ENCODE results near the gene OR9A4.

Gene OR9A4

DNA sequence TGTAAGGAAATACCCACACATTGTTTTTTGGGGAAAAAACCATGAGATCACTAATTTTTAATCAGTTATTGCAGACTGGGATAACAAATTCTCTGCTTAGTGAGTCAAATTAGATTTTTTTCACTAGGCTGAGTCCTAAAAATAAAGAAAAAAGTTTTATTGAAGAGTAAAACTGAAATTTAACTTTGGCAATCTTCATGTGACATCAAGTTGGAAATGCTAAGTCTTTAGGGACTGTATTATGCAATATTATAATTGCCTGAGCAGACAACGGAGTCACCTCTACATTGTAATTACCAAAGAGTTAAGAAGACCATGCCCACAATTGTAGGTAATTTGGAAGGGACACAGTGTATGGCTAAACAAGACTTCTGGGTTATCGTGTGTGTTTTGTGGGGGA, 32.8 kb downstream of the OR9A4 start:
- H3K27ac ChIP-seq = no peak overlapping the region
- H3K9me3 ChIP-seq (ENCODE audit: control insufficient read depth, low read length) = no peaks in the 10 kb centered on the region
- H3K36me3 ChIP-seq (ENCODE audit: control insufficient read depth, insufficient read depth, low read length) = no peaks in the 10 kb centered on the region
- no peak overlapping the region for H3K4me2 ChIP-seq (ENCODE audit: low read length)
- H3K79me2 ChIP-seq = no peaks in the 10 kb centered on the region
- TF ChIP-seq, protein P1, sequence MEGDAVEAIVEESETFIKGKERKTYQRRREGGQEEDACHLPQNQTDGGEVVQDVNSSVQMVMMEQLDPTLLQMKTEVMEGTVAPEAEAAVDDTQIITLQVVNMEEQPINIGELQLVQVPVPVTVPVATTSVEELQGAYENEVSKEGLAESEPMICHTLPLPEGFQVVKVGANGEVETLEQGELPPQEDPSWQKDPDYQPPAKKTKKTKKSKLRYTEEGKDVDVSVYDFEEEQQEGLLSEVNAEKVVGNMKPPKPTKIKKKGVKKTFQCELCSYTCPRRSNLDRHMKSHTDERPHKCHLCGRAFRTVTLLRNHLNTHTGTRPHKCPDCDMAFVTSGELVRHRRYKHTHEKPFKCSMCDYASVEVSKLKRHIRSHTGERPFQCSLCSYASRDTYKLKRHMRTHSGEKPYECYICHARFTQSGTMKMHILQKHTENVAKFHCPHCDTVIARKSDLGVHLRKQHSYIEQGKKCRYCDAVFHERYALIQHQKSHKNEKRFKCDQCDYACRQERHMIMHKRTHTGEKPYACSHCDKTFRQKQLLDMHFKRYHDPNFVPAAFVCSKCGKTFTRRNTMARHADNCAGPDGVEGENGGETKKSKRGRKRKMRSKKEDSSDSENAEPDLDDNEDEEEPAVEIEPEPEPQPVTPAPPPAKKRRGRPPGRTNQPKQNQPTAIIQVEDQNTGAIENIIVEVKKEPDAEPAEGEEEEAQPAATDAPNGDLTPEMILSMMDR (IDR thresholded peaks at IDR 0.05) = no peak
- no peaks in the 10 kb centered on the region for H3K4me1 ChIP-seq
- no peak overlapping the region for H2AFZ ChIP-seq
- no peak overlapping the region for H3K9ac ChIP-seq
- H3K27me3 ChIP-seq (ENCODE audit: control insufficient read depth, insufficient read depth, low read length) = no peaks in the 10 kb centered on the region
- no peak overlapping the region for H3K4me3 ChIP-seq (ENCODE audit: low read depth, low read length)

- Histone ChIP-seq H3K9ac (no peak overlapping the region), H3K27me3 (ENCODE audit: control insufficient read depth, insufficient read depth, low read length) (no peaks in the 10 kb centered on the region), H3K9me3 (ENCODE audit: control insufficient read depth, low read length) (no peaks in the 10 kb centered on the region), H3K4me1 (no peaks in the 10 kb centered on the region), H3K4me3 (ENCODE audit: low read depth, low read length) (no peak overlapping the region), H3K4me2 (ENCODE audit: low read length) (no peak overlapping the region), H2AFZ (no peak overlapping the region), H3K27ac (no peak overlapping the region), H3K36me3 (ENCODE audit: control insufficient read depth, insufficient read depth, low read length) (no peaks in the 10 kb centered on the region), H3K79me2 (no peaks in the 10 kb centered on the region)
- TF ChIP-seq, protein P1 (IDR thresholded peaks at IDR 0.05) = no peak
Measured at GRCh38 chr7:141949451-141949850, 33.3 kb downstream of the OR9A4 start.

GRCh38 chr7:141949911-141950310, 33.7 kb downstream of the OR9A4 start:
- Histone ChIP-seq H3K4me2 (ENCODE audit: low read length) (no peak overlapping the region), H2AFZ (no peak overlapping the region), H3K4me3 (ENCODE audit: low read depth, low read length) (no peak overlapping the region), H3K36me3 (ENCODE audit: control insufficient read depth, insufficient read depth, low read length) (no peaks in the 10 kb centered on the region), H3K9me3 (ENCODE audit: control insufficient read depth, low read length) (no peaks in the 10 kb centered on the region), H3K4me1 (no peaks in the 10 kb centered on the region), H3K9ac (no peak overlapping the region), H3K27me3 (ENCODE audit: control insufficient read depth, insufficient read depth, low read length) (no peaks in the 10 kb centered on the region), H3K79me2 (no peaks in the 10 kb centered on the region), H3K27ac (no peak overlapping the region)
- TF ChIP-seq, protein P1 (IDR thresholded peaks at IDR 0.05) = no peak

- no peaks in the 10 kb centered on the region for H3K9me3 ChIP-seq (ENCODE audit: control insufficient read depth, low read length)
- no peaks in the 10 kb centered on the region for H3K79me2 ChIP-seq
- no peak overlapping the region for H3K9ac ChIP-seq
- TF ChIP-seq, protein P1 (IDR thresholded peaks at IDR 0.05) = no peak
- H3K27ac ChIP-seq = no peak overlapping the region
- H3K4me2 ChIP-seq (ENCODE audit: low read length) = no peak overlapping the region
- H3K27me3 ChIP-seq (ENCODE audit: control insufficient read depth, insufficient read depth, low read length) = no peaks in the 10 kb centered on the region
- H3K36me3 ChIP-seq (ENCODE audit: control insufficient read depth, insufficient read depth, low read length) = no peaks in the 10 kb centered on the region
- H2AFZ ChIP-seq = no peak overlapping the region
- no peak overlapping the region for H3K4me3 ChIP-seq (ENCODE audit: low read depth, low read length)
- no peaks in the 10 kb centered on the region for H3K4me1 ChIP-seq
Measured at GRCh38 chr7:141950806-141951205, 34.6 kb downstream of the OR9A4 start.

DNA sequence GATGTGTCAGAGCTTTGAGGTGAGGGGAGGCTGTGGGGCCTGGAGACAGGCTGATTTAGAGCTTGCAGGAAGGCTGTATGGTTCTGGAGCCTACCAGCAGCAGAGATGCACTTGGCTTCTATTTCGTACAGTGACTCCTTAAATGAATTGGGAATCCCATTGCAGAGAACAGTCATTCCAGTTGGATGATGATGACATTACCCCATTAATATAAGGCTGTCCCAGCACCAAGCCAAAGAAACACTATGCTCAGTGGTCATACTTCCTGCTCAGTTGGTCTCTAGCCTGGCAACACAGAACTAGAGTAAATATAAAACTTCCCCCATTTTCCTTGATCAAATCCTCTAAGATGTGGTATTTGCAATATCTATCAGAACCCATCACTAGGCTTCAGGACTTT, 36.3 kb downstream of the OR9A4 start:
- H3K36me3 ChIP-seq (ENCODE audit: control insufficient read depth, insufficient read depth, low read length) = no peaks in the 10 kb centered on the region

More for the DNA sequence above, 36.3 kb downstream of the OR9A4 start:
- Histone ChIP-seq H3K9ac (no peak overlapping the region), H3K4me2 (ENCODE audit: low read length) (no peak overlapping the region), H3K79me2 (no peaks in the 10 kb centered on the region), H3K27me3 (ENCODE audit: control insufficient read depth, insufficient read depth, low read length) (no peaks in the 10 kb centered on the region), H3K4me1 (no peaks in the 10 kb centered on the region), H3K4me3 (ENCODE audit: low read depth, low read length) (no peak overlapping the region), H2AFZ (no peak overlapping the region), H3K27ac (no peak overlapping the region), H3K9me3 (ENCODE audit: control insufficient read depth, low read length) (no peaks in the 10 kb centered on the region)
- TF ChIP-seq, protein P1 (IDR thresholded peaks at IDR 0.05) = no peak
